ENCODE measurements around the gene PICALM.

- TF ChIP-seq CTCF (IDR thresholded peaks at IDR 0.05), result no peak
- no peak for TF ChIP-seq POLR2A (IDR thresholded peaks at IDR 0.05)
Measured at GRCh38 chr11:85953491-85954143, 115.3 kb downstream of the PICALM start.
